AG04449 (cell line): ENCODE results near the gene PTCH2.

Experiments
- CTCF ChIA-PET: fragments of 350-600 bp; formaldehyde crosslinking; extraction: SDS; loops from one replicate; lab custom pipeline; 2021; ENCODE audit warnings: antibody characterized with exemption; lab: Yijun Ruan, JAX
- POLR2A ChIA-PET: fragments of 400-600, 350-600 bp; formaldehyde crosslinking; extraction: SDS; loops from one replicate; lab custom pipeline; 2020; ENCODE audit warnings: antibody characterized with exemption, inconsistent platforms; lab: Yijun Ruan, JAX
- DNase-seq: peaks from one replicate; pipeline ENCODE4 v3.0.0-alpha.2; 2010; ENCODE audit warnings: low read depth, low spot score
- H3K4me3 ChIP-seq: 2 replicates; pipeline ENCODE4 v1.5.1; 2011; ENCODE audit warnings: low read depth, mild to moderate bottlenecking, control low read depth, low read length
- TF ChIP-seq, protein P1 (sequence below): IDR thresholded peaks from one replicate; pipeline ENCODE4 v1.5.1; 2011; ENCODE audit warnings: mild to moderate bottlenecking, moderate library complexity, low read length, control low read depth, inconsistent platforms; ENCODE audit not compliant: insufficient read depth; ENCODE audit errors: missing control alignments

The PTCH2 gene

DNA sequence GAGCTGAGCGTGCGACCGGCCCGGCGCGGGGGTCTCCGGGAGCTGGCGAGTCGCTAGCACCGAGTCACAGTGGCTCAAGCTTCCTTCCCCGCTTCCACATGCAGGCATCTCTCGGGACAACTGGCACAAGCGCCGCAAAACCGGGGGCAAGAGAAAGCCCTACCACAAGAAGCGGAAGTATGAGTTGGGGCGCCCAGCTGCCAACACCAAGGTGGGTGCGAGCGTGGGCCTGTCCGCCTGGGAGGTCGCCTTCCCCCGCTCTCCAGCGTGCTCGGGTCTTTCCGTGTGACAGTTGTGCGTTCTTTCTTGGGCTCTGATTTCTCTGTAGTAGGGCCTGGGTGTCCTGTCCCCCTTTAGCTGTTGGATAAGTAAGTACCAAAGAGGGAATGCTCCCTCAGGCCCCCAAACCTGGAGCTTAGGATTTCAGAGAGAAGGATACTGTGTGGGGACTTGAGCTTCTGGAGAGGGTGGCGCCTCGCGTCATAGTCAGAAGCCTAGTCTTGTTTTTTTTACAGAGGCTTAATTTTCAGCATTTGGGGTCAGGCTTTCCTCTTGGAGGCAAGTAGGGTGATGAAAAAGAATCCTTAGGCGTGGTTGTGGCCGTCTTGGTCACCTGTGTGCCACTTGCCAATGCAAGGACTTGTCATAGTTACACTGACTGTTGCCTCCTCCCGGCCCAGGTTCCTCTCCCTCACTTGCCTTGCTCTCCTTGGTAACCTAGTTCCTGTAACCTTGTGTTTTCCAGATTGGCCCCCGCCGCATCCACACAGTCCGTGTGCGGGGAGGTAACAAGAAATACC, 66.9 kb downstream of the PTCH2 start:
- DNase-seq, result no peak
- peak overlapping the region; percentile 94 for H3K4me3 ChIP-seq
- ChIA-PET POLR2A (interaction anchor here (0.7 to 4.2 kb wide), 21 partner anchors 8 to 235 kb away, joined by 3 to 36 read pairs (median 6); partner anchors contain the start of genes BTBD19, DYNLT4, EIF2B3 and HECTD3), CTCF (interaction anchor here (1.1 to 3.1 kb wide), 5 partner anchors 11 to 238 kb away, joined by 3 to 24 read pairs (median 6); partner anchors contain the start of genes BEST4, PLK3 and RNU5D-1)
- TF ChIP-seq, protein P1, sequence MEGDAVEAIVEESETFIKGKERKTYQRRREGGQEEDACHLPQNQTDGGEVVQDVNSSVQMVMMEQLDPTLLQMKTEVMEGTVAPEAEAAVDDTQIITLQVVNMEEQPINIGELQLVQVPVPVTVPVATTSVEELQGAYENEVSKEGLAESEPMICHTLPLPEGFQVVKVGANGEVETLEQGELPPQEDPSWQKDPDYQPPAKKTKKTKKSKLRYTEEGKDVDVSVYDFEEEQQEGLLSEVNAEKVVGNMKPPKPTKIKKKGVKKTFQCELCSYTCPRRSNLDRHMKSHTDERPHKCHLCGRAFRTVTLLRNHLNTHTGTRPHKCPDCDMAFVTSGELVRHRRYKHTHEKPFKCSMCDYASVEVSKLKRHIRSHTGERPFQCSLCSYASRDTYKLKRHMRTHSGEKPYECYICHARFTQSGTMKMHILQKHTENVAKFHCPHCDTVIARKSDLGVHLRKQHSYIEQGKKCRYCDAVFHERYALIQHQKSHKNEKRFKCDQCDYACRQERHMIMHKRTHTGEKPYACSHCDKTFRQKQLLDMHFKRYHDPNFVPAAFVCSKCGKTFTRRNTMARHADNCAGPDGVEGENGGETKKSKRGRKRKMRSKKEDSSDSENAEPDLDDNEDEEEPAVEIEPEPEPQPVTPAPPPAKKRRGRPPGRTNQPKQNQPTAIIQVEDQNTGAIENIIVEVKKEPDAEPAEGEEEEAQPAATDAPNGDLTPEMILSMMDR, result no peak

DNA sequence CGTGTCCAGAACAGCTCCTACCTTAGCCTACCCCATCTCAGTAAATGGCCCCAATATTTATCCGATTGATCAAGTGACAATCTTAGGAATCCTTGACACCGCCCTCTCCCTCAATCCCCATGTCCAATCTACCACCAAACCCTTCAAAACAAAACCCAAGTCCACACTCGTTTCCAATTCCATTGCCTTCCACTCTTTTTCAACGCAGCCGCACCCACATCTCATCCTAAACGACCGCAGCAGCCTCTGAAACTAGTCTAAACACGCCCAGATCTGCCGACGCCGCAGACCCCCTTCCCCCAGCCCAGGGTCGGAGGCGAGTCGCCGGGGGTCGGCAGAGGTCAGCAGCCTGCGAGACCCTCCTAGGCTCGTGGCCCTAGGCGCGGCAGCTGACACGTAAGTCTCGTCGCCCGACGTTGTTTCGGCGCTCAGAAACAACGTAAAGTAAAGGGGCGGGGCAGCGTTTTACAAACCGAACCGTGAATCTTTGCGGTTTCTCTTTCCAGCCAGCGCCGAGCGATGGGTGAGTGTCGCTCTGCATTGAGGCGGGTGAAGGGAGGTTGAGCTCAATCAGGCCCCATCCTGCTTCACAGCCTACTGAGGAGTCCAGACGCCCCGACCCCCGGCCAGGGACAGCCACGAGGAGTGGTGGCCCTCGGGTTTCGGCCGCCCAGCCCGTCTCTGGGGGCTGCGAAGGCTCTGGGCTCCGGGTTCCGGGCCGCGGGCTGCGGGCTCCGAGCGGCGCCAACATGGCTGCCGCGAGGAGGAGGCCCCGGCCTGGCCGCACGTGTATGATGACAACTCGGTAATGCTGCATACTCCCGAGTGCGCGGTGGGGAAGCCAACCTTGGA, 67.7 kb downstream of the PTCH2 start, which contains the start of gene RPS8:
RPS8 (plus strand) TSS at position 463 of the 852 bp plus-strand sequence; CDS start at position 520, 57 bp downstream.
- POLR2A ChIA-PET, result interaction anchor here (0.6 to 4.2 kb wide), 23 partner anchors 9 to 236 kb away, joined by 3 to 36 read pairs (median 6); partner anchors contain the start of genes BTBD19, DYNLT4, EIF2B3 and HECTD3
- peak; percentile 54 for DNase-seq
- CTCF ChIA-PET, result interaction anchor here (0.8 to 3.1 kb wide), 6 partner anchors 12 to 46 kb away, joined by 3 to 24 read pairs (median 6); partner anchors contain the start of genes BEST4, PLK3 and RNU5D-1
- peak within 1 kb of the TSS; percentile 94 for H3K4me3 ChIP-seq
- TF ChIP-seq, protein P1, result no peak
